Adrenal gland (tissue), 5 donors: ENCODE measurements around the gene ITGB1BP1.

Experiments
- CTCF ChIP-seq, 6 experiments: fragments of 450-650 bp in 4 of 6; fragments of 200-600 bp in 2 of 6; sonication (generic) in 1 of 6; IDR thresholded peaks; 1 replicate in 5 of 6; 2 replicates in 1 of 6; pipeline versions ENCODE4 v1.5.1 to v1.8.0; 2016 to 2021; ENCODE audit warnings: antibody characterized with exemption in 6 of 6, mild to moderate bottlenecking in 2 of 6, moderate library complexity in 1 of 6
- POLR2A ChIP-seq, 2 donors: fragments of 450-650 bp; IDR thresholded peaks; one replicate each; pipeline ENCODE4 v1.6.1; 2017; ENCODE audit warnings: antibody characterized with exemption in 2 of 2, mild to moderate bottlenecking in 2 of 2, moderate library complexity in 1 of 2
- donor health status: DM: no; HTN: no; CAD: no.

- TF ChIP-seq CTCF (IDR thresholded peaks at IDR 0.05) (no peak), POLR2A (IDR thresholded peaks at IDR 0.05) (no peak)
Observed at GRCh38 chr2:9439536-9439935, 16.2 kb upstream of the ITGB1BP1 start.
